Activated CD4-positive, CD25-positive, alpha-beta regulatory T cell treated with anti-CD3 and anti-CD28 coated beads, Interleukin-2, amount 50 U/mL, for 16 hours (primary cell): ENCODE results near the gene UCK1.
"Not testable (repeated sequence)": the region's sequence is repeated elsewhere in the genome, so short reads cannot be mapped to it uniquely, and the experiment has no call there.

Source experiments
- DNase-seq: peaks from one replicate; pipeline ENCODE4 v3.0.0-alpha.2; 2020; ENCODE audit warnings: low read depth, low spot score

Gene UCK1

DNA sequence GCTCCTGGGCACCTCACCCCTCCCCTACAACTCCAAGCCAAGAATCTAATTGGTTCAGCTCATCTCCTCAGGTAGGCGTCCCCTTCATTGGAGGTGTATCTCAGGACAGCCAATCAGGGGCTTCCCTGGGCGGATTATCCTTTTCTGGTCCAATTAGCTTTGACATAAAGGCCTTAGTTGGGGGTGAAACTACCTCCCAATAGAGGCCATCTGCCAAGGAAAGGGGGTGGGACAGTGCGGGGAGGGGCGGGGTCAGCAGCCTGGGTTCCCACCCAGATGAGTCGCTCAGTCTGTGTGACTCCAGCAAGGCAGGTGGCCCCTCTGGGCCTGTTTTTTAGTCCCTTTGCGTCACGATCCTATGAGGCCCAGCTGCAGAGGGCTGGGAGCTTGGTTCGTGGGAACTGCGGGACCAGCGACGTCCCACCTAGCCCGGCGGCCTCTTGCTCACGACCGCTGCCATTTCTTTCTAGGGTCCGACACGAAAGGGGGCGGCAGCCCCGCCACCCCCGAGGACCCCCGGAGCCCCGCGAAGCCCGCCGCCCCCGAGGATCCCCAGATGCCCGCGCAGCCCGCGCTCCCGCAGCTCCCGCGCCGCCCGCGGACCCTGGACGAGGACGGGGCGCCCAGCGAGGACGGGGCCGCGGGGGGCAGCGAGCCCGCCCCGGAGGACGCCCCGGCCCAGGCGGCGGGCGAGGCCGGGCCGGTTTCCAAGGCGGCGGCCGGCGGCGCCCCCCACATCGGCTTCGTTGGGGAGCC is 23.2 kb upstream of the UCK1 start:
- DNase-seq: no peak

- no peak for DNase-seq
Observed at GRCh38 chr9:131552030-131552429, 21.0 kb upstream of the UCK1 start.

DNA sequence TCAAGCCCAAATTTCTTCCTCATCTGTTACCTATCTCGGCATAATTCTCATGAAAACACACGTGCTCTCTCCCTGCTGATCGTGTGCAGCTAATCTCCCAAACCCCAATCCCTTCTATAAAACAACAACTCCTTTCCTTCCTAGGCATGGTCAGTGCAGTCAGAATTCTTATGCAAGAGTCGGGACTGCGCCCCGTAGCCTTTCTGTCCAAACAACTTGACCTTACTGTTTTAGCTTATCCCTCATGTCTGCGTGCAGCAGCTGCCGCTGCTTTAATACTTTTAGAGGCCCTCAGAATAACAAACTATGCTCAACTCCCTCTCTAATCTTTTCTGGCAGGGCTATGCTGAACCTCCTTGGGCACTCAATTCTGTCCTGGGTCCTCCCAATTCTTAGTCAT is 19.4 kb upstream of the UCK1 start:
- DNase-seq: not testable (repeated sequence)

DNA sequence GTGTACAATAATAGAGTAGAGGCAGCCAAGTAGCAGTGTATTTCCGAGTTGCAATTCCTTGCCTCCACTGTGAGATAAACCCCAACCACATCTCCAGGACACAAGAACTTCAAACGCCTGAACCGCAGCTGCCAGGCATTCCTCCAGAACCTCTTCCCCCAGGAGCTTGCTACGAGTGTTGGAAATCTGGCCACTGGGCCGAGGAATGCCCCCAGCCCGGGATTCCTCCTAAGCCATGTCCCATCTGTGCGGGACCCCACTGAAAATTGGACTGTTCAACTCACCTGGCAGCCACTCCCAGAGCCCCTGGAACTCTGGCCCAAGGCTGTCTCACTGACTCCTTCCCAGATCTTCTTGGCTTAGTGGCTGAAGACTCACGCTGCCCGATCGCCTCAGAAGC is 18.1 kb upstream of the UCK1 start:
- not testable (repeated sequence) for DNase-seq

DNA sequence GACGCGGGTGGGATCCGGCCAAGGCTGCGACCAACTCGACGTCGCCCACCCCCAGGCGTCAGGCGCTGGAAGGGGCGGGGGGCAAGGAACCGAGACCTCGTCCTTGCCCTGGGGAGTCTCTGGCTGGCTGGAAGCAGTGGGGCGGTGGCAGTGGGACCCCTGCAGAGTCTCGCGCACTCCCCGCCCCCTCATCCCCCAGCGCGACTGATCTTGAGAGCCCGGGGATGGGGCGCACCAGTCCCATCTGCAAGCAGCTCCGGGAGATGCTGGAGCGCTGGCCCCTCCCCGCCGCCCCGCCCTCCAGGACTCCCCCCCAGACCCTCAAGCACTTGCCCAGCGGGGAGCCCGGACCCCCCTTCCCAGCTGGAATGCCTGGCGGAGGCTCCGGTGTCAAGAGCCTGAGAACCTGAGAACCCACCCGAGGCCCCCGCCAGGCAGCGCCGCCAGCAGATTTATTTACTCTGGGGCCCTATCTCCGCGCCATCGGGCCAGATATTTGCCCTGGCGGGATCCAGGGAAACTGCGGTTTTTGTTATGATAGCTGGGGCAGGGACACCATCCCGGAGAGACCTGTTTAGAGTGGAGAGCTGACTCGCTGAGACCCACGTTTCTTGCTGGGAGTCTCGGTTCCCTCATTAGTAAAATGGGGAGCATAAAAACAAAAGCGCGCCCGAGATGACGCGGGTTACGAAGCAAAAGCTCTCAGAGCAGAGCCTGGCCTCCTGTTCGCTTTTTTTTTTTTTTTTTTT is 15.4 kb upstream of the UCK1 start:
- no peak for DNase-seq

GRCh38 chr9:131545786-131546335 is 14.8 kb upstream of the UCK1 start:
- no peak for DNase-seq

DNA sequence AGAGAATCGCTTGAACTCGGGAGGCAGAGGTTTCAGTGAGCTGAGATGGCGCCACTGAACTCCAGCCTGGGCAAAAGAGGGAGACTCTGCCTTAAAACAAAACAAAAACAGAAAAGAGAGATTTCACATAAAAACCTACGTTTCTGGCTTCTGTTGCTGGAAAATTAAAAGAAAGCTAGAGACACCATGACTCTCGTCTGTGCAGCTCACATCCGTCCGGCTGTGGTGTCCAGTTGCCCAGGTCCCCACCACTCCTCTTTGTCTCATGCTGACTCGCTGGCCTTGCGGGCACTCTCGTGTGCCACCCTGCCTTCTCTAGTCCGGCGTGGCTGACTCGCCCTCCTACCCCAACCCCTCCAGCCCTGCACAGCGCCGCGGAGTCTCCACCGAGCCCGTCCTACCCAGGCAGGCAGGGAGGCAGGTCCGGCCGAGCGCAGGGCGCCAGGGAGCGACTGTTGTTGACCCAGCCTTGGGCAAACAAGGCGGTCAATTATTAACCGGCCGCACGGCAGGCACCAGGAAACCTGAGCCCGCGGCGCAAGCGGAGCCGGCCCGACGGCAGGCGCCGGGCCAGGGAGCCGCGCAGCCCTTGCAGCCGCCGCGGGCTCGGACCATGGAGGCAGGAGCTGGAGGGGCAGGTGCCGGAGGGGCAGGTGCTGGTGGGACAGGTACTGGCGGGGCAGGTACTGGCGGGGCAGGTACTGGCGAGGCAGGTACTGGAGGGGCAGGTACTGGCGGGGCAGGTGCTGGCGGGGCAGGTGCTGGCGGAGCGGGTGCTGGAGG is 14.1 kb upstream of the UCK1 start, which contains the start of gene PRRT1B:
Gene PRRT1B (plus strand): TSS at position 521 of the 783 bp plus-strand sequence. CDS start 93 bp downstream, at position 614.
- DNase-seq: no peak

DNA sequence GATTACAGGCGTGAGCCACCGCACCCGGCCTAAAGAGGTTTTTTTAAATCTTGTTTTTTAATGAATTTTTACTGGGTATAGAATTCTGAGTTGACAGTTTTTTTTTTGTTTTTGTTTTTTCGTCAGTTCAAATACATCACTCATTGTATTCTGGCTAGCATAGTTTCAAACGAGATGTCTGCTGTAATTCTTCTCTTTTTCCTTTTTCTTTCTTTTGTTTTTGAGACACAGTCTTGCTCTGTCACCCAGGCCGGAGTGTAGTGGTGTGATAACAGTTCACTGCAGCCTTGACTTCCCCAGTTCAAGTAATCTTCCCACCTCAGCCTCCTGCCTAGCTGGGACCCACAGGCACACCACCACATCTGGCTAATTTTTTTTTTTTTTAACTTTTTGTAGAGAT is 12.1 kb upstream of the UCK1 start:
- no peak for DNase-seq

- no peak for DNase-seq
Observed at GRCh38 chr9:131539223-131539923, 8.3 kb upstream of the UCK1 start.

GRCh38 chr9:131537946-131538345 is 6.9 kb upstream of the UCK1 start:
- DNase-seq: no peak

DNA sequence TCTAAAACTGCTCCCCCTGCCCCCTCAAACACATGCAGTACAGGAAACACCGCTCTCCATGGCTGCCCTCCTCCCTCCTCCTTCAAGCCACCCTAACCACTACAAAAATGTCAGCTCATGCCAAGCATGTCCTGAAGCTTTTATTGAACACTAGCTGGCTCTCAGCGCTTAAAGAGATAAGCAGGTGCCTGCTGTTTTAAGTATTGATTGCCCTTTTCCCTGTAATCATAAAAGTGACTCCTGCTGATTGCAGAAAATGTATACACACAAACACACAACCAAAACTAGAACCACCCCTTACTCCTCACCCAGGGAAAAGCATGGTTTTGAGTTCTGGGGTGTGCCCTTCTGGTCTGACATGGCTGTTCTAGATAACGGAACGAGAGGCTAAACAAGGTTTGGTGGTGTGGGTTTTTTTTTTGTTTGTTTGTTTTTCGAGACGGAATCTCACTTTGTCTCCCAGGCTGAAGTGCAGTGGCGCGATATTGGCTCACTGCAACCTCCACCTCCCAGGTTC is 3.7 kb upstream of the UCK1 start:
- no peak for DNase-seq

DNA sequence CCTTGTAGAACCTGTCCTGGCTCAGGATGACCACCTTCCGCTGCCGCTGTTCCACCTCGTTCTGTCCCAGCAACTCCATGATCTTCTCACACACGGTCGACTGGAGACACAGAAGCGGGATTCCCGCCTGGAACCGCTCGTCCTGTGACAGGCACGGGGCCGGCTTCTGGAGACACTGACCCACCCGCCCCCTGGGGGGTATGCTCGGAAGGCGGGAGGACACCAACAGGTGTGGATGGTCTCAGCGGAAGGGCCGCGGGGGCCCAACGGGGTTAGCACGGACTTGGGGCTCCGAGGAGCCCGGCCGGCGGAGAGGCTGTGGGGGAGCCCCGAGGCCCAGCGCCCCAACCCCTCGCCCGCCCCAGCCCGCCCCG is 530 bp downstream of the UCK1 start:
- no peak for DNase-seq

- no peak for DNase-seq
Observed at GRCh38 chr9:131529597-131530545, 1.2 kb downstream of the UCK1 start.

GRCh38 chr9:131528886-131529505 is 2.1 kb downstream of the UCK1 start:
- DNase-seq: no peak

GRCh38 chr9:131528186-131528585 is 2.9 kb downstream of the UCK1 start:
- DNase-seq: no peak

DNA sequence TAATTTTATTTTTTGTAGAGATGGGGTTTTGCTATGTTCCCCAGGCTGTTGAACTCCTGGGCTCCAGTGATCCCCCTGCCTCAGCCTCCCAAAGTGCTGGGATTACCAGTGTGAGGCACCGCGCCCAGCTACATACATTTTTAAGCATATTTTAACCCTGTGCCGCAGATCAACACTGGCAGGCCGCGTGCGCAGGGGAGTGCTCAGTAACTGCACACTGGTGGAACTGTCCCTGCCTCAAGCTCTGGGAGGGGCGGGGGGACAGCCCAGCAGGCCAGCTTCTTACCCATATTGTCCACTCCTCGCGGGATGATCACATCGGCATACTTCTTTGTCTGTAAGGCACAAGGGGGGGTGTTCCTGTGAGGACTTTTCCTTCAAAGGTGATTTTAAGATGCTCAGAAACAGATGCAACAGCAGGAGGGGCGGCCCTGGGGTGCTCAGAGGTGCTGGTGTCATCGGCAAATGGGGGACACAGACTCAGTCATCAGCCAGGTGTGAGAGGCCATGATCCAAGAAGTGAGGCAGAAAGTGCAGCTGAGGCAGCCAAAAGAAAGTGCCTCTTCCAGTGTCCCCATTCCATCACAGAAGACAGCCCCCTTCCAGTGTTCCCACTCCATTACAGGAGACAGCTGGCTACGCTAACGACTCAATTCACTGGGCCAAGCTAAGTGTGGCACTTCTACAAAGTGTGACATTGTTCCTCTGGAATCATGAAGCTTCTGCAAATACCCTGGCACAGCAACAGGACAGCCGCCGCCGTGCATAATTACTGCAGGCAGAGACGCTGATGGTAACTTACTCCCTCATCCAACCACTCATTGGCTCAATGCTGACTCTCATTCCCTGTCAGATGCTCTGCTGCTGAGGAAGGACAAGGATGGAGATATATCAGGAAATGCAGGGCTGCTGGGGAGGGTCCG is 5.2 kb downstream of the UCK1 start:
- DNase-seq: no peak

- DNase-seq: no peak
Observed at GRCh38 chr9:131524665-131525315, 6.3 kb downstream of the UCK1 start.
